ENCODE results near the gene ACP6. TPM values are rescaled to one million over a fixed set of nuclear protein-coding genes. Genes with fewer than 3 reads are reported as not detected.

Gene ACP6
- total and polyA plus RNA-seq, 2 of the 13 experiments (the other 11 are each of a cell fraction or from before 2014, with no cell fraction given) = 18.1 to 33.7 TPM

- Histone ChIP-seq H3K9ac (ENCODE audit: insufficient read depth, low read depth, low read length) (no peak overlapping the region), H3K36me3 (replicated peaks in 1 of 2; ENCODE audit: control insufficient read depth in 1 of 2, insufficient read depth in 2 of 2, low read length in 2 of 2) (no peaks in the 10 kb centered on the region), H3K27me3 (ENCODE audit: control insufficient read depth in 1 of 2, insufficient read depth in 2 of 2, low read length in 2 of 2) (peaks cover 0 to 12% of the 10 kb centered on the region in 2 experiments; a peak in 2 of 5 replicates), H3K9me3 (ENCODE audit: low read length) (no peaks in the 10 kb centered on the region), H3K4me2 (ENCODE audit: low read depth, low read length) (peak overlapping the region; percentile 51), H2AFZ (ENCODE audit: low read length) (peak overlapping the region; percentile 7), H3K27ac (ENCODE audit: extremely low read length, insufficient read depth, low read length) (no peak overlapping the region), H4K20me1 (ENCODE audit: insufficient read depth, low read length) (no peaks in the 10 kb centered on the region), H3K79me2 (ENCODE audit: insufficient read depth, low read length) (no peaks in the 10 kb centered on the region), H3K4me1 (ENCODE audit: insufficient read depth, low read length) (peaks cover 9% of the 10 kb centered on the region; the same call in 1 of the 2 replicates), H3K4me3 (replicated peaks in 1 of 3; ENCODE audit: insufficient read depth in 1 of 3, low read depth in 2 of 3, low read length in 3 of 3) (no peak overlapping the region; a peak in 1 of 6 replicates)
- no TSS peak for BruUV-seq (replicated peaks)
- intact Hi-C loops (cut with micrococcal nuclease; ENCODE audit: unreplicated experiment) = loop anchor here (2.0 kb wide), 1 partner anchor 60 kb away; no protein-coding TSS in a partner anchor
- POLR2A ChIA-PET = no interaction called here
- in situ Hi-C loops (cut with HindIII; ENCODE audit: extremely low pct_ligation_motif_present, low pct_unique_long_range_greater_than_20kb) = no loop called here
- CTCF ChIA-PET (ENCODE audit: low intra/inter-chr PET ratio, low total read pairs) = interaction anchor here (0.6 to 1.6 kb wide), 6 partner anchors 30 to 205 kb away, joined by 3 to 8 read pairs (median 4); partner anchors contain the start of gene ACP6
- 34% methylated on average over 7 of the region's 10 CpGs for WGBS (ENCODE audit: low lambda C conversion rate)
- peak; percentile 50 for DNase-seq (ENCODE audit: low spot score)
- ATAC-seq = peak; percentile 97
- FAIRE-seq = peak; percentile 87
- peak; percentile 22; the same call in 1 of the 2 replicates for TF ChIP-seq TGIF2 (CRISPR knock-in tag; IDR thresholded peaks at IDR 0.05)
- no peak for TF ChIP-seq ZNF251 (CRISPR knock-in tag; IDR thresholded peaks at IDR 0.05)
- TF ChIP-seq REXO4 (CRISPR knock-in tag; IDR thresholded peaks at IDR 0.05; ENCODE audit: borderline replicate concordance) = no peak
- TF ChIP-seq RAD21 (CRISPR knock-in tag; IDR thresholded peaks at IDR 0.05) = peak; percentile 48; the same call in 1 of the 2 replicates
- 0 out of 2 replicates have a peak, but pooled peaks have one; percentile 32 for TF ChIP-seq REL (CRISPR knock-in tag; conservative IDR thresholded peaks at IDR 0.05)
- peak; percentile 76 for TF ChIP-seq STAG1 (CRISPR knock-in tag; IDR thresholded peaks at IDR 0.05)
- TF ChIP-seq ZNF331 (CRISPR knock-in tag; IDR thresholded peaks at IDR 0.05) = 0 out of 2 replicates have a peak, but pooled peaks have one; percentile 10
- TF ChIP-seq CSRNP2 (CRISPR knock-in tag; conservative IDR thresholded peaks at IDR 0.05; ENCODE audit: low read depth) = no peak
- TF ChIP-seq EED (CRISPR knock-in tag; IDR thresholded peaks at IDR 0.05) = no peak
- no peak for TF ChIP-seq TEAD2 (CRISPR knock-in tag; IDR thresholded peaks at IDR 0.05)
- TF ChIP-seq ZNF350 (CRISPR knock-in tag; IDR thresholded peaks at IDR 0.05; ENCODE audit: borderline replicate concordance, low read depth) = no peak
- TF ChIP-seq, protein P1, sequence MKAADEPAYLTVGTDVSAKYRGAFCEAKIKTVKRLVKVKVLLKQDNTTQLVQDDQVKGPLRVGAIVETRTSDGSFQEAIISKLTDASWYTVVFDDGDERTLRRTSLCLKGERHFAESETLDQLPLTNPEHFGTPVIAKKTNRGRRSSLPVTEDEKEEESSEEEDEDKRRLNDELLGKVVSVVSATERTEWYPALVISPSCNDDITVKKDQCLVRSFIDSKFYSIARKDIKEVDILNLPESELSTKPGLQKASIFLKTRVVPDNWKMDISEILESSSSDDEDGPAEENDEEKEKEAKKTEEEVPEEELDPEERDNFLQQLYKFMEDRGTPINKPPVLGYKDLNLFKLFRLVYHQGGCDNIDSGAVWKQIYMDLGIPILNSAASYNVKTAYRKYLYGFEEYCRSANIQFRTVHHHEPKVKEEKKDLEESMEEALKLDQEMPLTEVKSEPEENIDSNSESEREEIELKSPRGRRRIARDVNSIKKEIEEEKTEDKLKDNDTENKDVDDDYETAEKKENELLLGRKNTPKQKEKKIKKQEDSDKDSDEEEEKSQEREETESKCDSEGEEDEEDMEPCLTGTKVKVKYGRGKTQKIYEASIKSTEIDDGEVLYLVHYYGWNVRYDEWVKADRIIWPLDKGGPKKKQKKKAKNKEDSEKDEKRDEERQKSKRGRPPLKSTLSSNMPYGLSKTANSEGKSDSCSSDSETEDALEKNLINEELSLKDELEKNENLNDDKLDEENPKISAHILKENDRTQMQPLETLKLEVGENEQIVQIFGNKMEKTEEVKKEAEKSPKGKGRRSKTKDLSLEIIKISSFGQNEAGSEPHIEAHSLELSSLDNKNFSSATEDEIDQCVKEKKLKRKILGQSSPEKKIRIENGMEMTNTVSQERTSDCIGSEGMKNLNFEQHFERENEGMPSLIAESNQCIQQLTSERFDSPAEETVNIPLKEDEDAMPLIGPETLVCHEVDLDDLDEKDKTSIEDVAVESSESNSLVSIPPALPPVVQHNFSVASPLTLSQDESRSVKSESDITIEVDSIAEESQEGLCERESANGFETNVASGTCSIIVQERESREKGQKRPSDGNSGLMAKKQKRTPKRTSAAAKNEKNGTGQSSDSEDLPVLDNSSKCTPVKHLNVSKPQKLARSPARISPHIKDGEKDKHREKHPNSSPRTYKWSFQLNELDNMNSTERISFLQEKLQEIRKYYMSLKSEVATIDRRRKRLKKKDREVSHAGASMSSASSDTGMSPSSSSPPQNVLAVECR (CRISPR knock-in tag; IDR thresholded peaks at IDR 0.05; ENCODE audit: borderline replicate concordance) = no peak
- TF ChIP-seq SMC3 (IDR thresholded peaks at IDR 0.05; ENCODE audit: low read length) = peak; percentile 71
- no peak for TF ChIP-seq EEA1 (CRISPR knock-in tag; IDR thresholded peaks at IDR 0.05; ENCODE audit: borderline replicate concordance)
- TF ChIP-seq ZNF784 (CRISPR knock-in tag; IDR thresholded peaks at IDR 0.05; ENCODE audit: borderline replicate concordance) = no peak
- no peak for TF ChIP-seq POLR2AphosphoS2 (IDR thresholded peaks at IDR 0.05; ENCODE audit: low read depth, low read length)
Measured at GRCh38 chr1:147700042-147701006, 30.0 kb upstream of the ACP6 start.
